Activated T-cell treated with anti-CD3 and anti-CD28 coated beads for 4 hours (primary cell): ENCODE results near the gene TBL1X.

ENCODE experiments used
- DNase-seq: peaks from one replicate; pipeline ENCODE4 v3.0.0-alpha.2; 2020

Gene TBL1X

GRCh38 chrX:9785254-9785943 lies 320.5 kb downstream of the TBL1X start:
- no peak for DNase-seq

DNA sequence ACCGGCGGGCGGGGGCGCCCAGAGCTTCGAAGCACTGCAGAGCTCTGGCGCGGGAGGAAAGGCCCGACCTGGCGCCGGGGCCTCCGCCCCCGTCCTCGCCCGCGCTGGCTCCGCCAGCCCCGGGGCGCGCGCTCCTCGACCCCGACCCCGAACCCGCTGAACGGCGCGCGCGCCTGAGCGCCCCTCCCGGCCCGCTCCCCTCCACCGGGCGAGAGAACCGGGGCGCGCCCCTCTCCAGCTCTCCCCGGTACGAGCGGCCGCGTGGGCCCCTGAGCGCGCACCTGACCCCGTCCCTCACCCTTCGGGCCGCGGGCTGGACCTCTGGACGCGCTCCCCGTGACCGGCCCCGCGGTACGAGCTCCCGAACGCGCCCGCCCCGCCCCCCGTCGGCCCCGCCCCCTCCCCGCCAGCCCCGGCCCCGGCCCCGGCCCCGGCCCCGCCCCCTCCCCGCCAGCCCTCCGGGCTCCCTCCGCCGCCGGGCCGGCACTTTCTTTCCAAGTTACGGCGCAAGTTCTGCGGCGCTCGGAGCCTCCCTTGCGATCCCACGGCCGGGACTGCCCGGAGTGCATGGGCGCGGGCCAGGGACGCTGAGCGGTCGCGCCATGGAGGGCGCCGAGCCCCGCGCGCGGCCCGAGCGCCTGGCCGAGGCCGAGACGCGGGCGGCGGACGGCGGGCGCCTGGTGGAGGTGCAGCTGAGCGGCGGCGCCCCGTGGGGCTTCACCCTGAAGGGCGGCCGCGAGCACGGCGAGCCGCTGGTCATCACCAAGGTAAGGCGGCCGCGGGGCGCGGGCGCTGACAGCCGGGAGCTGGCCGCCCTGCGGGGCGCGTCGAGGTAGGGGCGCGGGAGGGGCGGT lies 321.3 kb downstream of the TBL1X start, which contains the start of gene SHROOM2:
Gene SHROOM2 (plus strand): TSS at position 486 of the 854 bp plus-strand sequence. CDS start 117 bp downstream, at position 603.
- no peak for DNase-seq

DNA sequence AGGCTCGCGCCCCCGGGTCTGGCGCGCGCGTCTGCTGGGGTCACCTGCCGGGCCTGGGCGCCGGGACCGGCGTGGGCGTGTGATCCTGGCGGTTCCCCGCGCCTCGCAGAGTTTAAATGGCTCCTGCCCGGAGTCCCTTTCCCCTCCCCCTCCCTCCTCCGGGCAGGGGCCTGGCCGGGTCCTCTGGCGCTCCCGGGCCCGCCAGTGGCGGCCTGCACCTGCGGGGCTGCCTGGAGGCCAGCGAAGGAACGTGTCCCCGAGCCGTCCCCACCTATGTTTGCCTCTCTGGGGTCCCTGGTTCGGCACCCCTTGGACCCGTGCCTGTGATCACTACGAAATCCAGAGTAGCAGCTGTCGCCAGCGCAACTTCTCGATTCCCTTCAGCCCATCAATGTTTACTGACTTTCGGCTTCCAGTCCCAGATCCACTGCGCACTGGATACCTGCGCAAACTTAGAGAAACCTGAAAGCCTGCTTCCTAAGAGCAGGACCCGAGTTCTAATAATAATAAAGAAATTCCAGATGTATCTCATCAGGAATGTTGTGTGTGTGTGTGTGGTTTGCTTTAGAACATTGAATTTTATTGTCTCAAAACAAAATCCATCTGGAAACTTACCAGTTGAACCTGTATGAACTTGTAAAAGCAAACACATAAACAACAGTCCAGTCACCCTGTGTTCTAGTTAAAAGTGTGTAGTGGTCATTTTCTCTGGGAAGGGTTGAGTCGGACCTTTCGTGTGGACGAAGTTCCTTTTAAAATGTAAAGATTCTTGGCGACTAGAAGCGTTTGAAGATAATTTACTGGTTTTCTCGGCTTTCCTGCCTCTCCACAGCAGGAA lies 322.2 kb downstream of the TBL1X start:
- DNase-seq, result no peak

DNA sequence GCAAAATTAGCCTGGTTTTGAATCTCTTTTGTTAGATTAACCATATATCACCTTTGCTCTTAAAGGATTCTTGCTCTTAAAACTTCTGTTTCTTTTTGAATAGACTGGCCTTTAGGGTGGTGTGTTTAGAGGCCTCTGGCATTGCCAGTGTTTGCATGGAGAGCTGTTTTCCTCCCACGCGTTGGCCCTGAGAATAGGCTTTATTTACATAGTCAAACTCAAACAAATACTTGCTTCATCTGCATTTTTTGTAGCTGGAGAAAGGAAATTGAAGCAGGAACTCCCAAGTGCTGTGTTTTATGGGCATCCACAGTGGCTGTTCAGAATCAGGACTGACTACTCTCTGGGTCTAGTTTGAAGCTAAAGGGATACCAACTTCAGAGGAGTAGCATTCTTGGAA lies 324.1 kb downstream of the TBL1X start:
- no peak for DNase-seq

- DNase-seq, result no peak
Observed at GRCh38 chrX:9789555-9789954, 324.7 kb downstream of the TBL1X start.
